PC-3 (cell line): ENCODE results near the gene LRPAP1. TPM values are rescaled to one million over a fixed set of nuclear protein-coding genes. Genes with fewer than 3 reads are reported as not detected.

Experiments used
- ATAC-seq: fragments of 200-7000 bp; cut with Tn5 transposase; 2 replicates; pipeline ENCODE4 v1.9.1; 2020; ENCODE audit warnings: mild to moderate bottlenecking, moderate library complexity
- BruUV-seq: library from RNA; stranded (reverse); fragments of 400-500 nt; replicated peaks from 2 replicates; lab custom pipeline; 2021; lab: Mats Ljungman, UMichigan
- CTCF ChIA-PET: fragments of 300-600 bp; sonication (Branson Sonifier 250); formaldehyde crosslinking; loops from one replicate; lab custom pipeline; 2022; ENCODE audit warnings: antibody characterized with exemption; lab: Charles Lee
- POLR2A ChIA-PET: fragments of 300-600 bp; sonication (Branson Sonifier 250); formaldehyde crosslinking; loops from one replicate; lab custom pipeline; 2022; ENCODE audit warnings: antibody characterized with exemption; ENCODE audit not compliant: unreplicated experiment; lab: Charles Lee
- DNase-seq: peaks from one replicate; pipeline ENCODE4 v3.0.0-alpha.2; 2015
- H2AFZ ChIP-seq: fragments of 300-600 bp; sonication (generic); 2 replicates; pipeline ENCODE4 v1.6.0; 2016; ENCODE audit warnings: antibody characterized with exemption, low read length
- H3F3A ChIP-seq: fragments of 300-600 bp; sonication (generic); one replicate; pipeline ENCODE4 v1.6.0; 2017; ENCODE audit warnings: antibody characterized with exemption, low read length, control low read depth, mild to moderate bottlenecking; ENCODE audit not compliant: unreplicated experiment
- H3K27ac ChIP-seq: fragments of 300-600 bp; sonication (generic); 2 replicates; pipeline ENCODE4 v1.5.1; 2016; ENCODE audit warnings: mild to moderate bottlenecking, low read length
- H3K27me3 ChIP-seq: fragments of 300-600 bp; sonication (generic); 2 replicates; pipeline ENCODE4 v1.6.1; 2016; ENCODE audit warnings: low read length, mixed read lengths
- H3K36me3 ChIP-seq: fragments of 300-600 bp; sonication (generic); 2 replicates; pipeline ENCODE4 v1.6.1; 2016; ENCODE audit warnings: low read depth, mixed run types, low read length, mixed read lengths
- H3K4me1 ChIP-seq: fragments of 300-600 bp; sonication (generic); 2 replicates; pipeline ENCODE4 v1.5.1; 2016; ENCODE audit warnings: low read length; ENCODE audit not compliant: insufficient read depth
- H3K4me2 ChIP-seq: fragments of 300-600 bp; sonication (generic); 2 replicates; pipeline ENCODE4 v1.6.0; 2016; ENCODE audit warnings: low read length
- H3K4me3 ChIP-seq: fragments of 300-600 bp; sonication (generic); 2 replicates; pipeline ENCODE4 v1.5.1; 2016; ENCODE audit warnings: mild to moderate bottlenecking, low read length, mixed read lengths
- H3K79me2 ChIP-seq: fragments of 300-600 bp; sonication (generic); 2 replicates; pipeline ENCODE4 v1.6.1; 2017; ENCODE audit warnings: low read length, mixed read lengths
- H3K9ac ChIP-seq: fragments of 300-600 bp; sonication (generic); 2 replicates; pipeline ENCODE4 v1.6.0; 2016; ENCODE audit warnings: mild to moderate bottlenecking, low read length
- H3K9me2 ChIP-seq: fragments of 300-600 bp; sonication (generic); replicated peaks from 2 replicates; pipeline ENCODE4 v1.6.1; 2016; ENCODE audit warnings: mixed run types, low read length, mixed read lengths
- H3K9me3 ChIP-seq: fragments of 300-600 bp; sonication (generic); 2 replicates; pipeline ENCODE4 v1.6.1; 2016; ENCODE audit warnings: low read length, mixed read lengths
- H4K20me1 ChIP-seq: fragments of 300-600 bp; sonication (generic); 2 replicates; pipeline ENCODE4 v1.6.1; 2016; ENCODE audit warnings: low read length, mixed read lengths
- CTCF ChIP-seq: fragments of 300-600 bp; sonication (generic); conservative IDR thresholded peaks from 2 replicates; pipeline ENCODE4 v1.5.1; 2017; ENCODE audit warnings: antibody characterized with exemption, low read depth, mild to moderate bottlenecking, low read length
- EZH2 ChIP-seq: fragments of 300-600 bp; sonication (generic); IDR thresholded peaks from one replicate; pipeline ENCODE4 v1.6.1; 2017; ENCODE audit warnings: antibody characterized with exemption, mild to moderate bottlenecking, low read length; ENCODE audit not compliant: unreplicated experiment
- EZH2phosphoT487 ChIP-seq: fragments of 300-600 bp; sonication (generic); IDR thresholded peaks from 2 replicates; pipeline ENCODE4 v1.6.1; 2018; ENCODE audit warnings: mild to moderate bottlenecking, antibody characterized with exemption, low read length, borderline replicate concordance
- intact Hi-C: fragments of 100-400 bp; cut with micrococcal nuclease; formaldehyde crosslinking; loops from 2 replicates; pipeline ENCODE4 v1.9.0; 2023
- total RNA-seq: library from RNA; depleted of rRNA; stranded (reverse); fragments of >200 nt; gene quantifications from 2 replicates; pipeline ENCODE4 v1.2.3, GENCODE V29; 2014

Gene LRPAP1
- total RNA-seq, 1 experiment from 2014 or later: 133 TPM

- H3K4me1 ChIP-seq: peaks cover 8% of the 10 kb centered on the region; the same call in 1 of the 2 replicates
- peaks cover 17% of the 10 kb centered on the region; the same call in 1 of the 2 replicates for H4K20me1 ChIP-seq
- ChIA-PET POLR2A (no interaction called here), CTCF (no interaction called here)
- no peaks in the 10 kb centered on the region for H3K27me3 ChIP-seq
- no peak overlapping the region for H3K27ac ChIP-seq
- H3K4me2 ChIP-seq: no peak overlapping the region
- peaks cover 35% of the 10 kb centered on the region for H3K79me2 ChIP-seq
- no peaks in the 10 kb centered on the region for H3K9me3 ChIP-seq
- H3K36me3 ChIP-seq: no peaks in the 10 kb centered on the region; the same call in 1 of the 2 replicates
- H3K9me2 ChIP-seq: no peaks in the 10 kb centered on the region
- no TSS peak for BruUV-seq
- no peak overlapping the region for H3K4me3 ChIP-seq
- no peak for ATAC-seq
- no peak for TF ChIP-seq CTCF
- no peak for TF ChIP-seq EZH2phosphoT487
- TF ChIP-seq EZH2: no peak
- H3K9ac ChIP-seq: no peak overlapping the region
- H3F3A ChIP-seq: no peaks in the 10 kb centered on the region
- DNase-seq: no peak
- intact Hi-C loops: loop anchor here (5.0 kb wide), 1 partner anchor 424 kb away; no protein-coding TSS in a partner anchor
- H2AFZ ChIP-seq: no peak overlapping the region
These were observed 1.2 kb upstream of the LRPAP1 start for GRCh38 chr4:3533423-3533820.

- Histone ChIP-seq H2AFZ (peak overlapping the region; percentile 80), H3K9ac (no peak overlapping the region), H3K9me2 (no peaks in the 10 kb centered on the region), H3K79me2 (peaks cover 40% of the 10 kb centered on the region), H3K36me3 (no peaks in the 10 kb centered on the region; the same call in 1 of the 2 replicates), H3K9me3 (no peaks in the 10 kb centered on the region), H4K20me1 (peaks cover 17% of the 10 kb centered on the region; the same call in 1 of the 2 replicates), H3K4me1 (peaks cover 8% of the 10 kb centered on the region; the same call in 1 of the 2 replicates), H3K27me3 (no peaks in the 10 kb centered on the region), H3K27ac (no peak overlapping the region), H3F3A (no peaks in the 10 kb centered on the region), H3K4me3 (peak overlapping the region; percentile 79), H3K4me2 (peak overlapping the region; percentile 85)
- DNase-seq (no peak), ATAC-seq (peak; percentile 65)
- TF ChIP-seq EZH2 (no peak), EZH2phosphoT487 (no peak), CTCF (no peak)
- BruUV-seq: no TSS peak
- ChIA-PET POLR2A (no interaction called here), CTCF (no interaction called here)
- intact Hi-C loops: loop anchor here (5.0 kb wide), 1 partner anchor 424 kb away; no protein-coding TSS in a partner anchor
These were observed 665 bp upstream of the LRPAP1 start for GRCh38 chr4:3532751-3533422.
